Activated T-helper 9 cell treated with anti-CD3 and anti-CD28 coated beads, Interleukin-2, amount 50 U/mL, for 16 hours (primary cell): ENCODE measurements around the gene NT5DC2.
"Not testable (repeated sequence)": the region's sequence is repeated elsewhere in the genome, so short reads cannot be mapped to it uniquely, and the experiment has no call there.

Experiments used
- DNase-seq: peaks from one replicate; pipeline ENCODE4 v3.0.0-alpha.2; 2020; ENCODE audit warnings: low read depth

Gene NT5DC2

DNA sequence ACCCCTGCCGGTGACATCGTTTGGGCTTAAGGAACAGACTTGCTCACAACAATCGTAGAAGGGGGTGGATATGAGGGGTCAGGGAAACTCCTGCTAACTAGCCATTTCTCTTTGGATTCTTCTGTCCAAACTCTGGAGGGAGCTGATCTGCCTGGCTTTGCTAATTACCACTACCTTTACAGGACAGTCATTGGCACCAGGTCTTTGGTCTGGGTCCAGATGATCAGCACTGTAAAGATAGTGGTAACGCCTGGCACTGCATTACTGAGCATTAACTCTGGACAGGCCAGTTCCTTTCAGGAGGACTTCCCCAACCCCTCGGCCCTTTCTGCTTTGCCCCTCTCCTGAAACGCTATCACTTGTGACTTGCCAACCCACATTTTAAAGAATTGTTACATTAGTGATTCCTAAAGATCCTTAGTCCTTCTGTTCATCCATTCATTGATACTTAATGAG lies 3.5 kb upstream of the NT5DC2 start:
- DNase-seq, result no peak

DNA sequence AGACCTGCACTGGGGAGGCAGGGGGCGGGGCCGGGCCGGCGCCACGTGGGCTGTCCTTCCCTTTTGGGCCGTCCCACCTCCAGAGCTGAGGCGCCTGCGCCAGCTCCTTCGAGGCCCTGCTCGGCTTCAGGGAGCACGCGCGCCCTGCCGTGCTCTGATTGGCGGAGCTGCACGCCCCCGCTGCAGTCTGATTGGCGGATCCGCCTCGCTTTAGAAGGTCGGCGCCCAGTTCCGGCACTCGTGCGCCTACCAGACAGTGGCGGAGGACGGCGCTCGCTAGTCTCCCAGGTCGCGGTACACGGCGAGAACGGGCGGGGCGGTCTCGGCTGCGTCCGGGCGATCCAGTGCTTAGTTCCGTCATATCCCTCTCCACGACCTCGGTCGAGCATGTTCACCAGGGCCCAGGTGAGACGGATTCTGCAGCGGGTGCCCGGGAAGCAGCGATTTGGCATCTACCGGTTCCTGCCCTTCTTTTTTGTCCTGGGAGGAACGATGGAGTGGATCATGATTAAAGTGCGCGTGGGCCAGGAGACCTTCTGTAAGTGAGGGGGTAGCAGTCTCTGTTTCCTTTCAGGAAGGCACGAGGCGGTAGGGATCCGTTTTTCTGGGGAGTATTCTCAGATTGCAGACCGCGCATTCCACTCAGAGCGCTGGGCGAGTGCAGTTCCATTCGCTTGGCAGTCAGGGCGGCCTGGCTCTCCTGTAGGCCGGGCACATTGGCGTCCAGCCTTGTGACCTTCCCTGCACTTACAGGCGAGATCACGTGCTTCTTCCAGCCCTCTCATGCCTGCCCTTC lies 2.9 kb upstream of the NT5DC2 start, which contains the start of gene UQCC5:
UQCC5 (plus strand) TSS at position 237 of the 796 bp plus-strand sequence; CDS start at position 388, 151 bp downstream.
- peak; percentile 97 for DNase-seq

DNA sequence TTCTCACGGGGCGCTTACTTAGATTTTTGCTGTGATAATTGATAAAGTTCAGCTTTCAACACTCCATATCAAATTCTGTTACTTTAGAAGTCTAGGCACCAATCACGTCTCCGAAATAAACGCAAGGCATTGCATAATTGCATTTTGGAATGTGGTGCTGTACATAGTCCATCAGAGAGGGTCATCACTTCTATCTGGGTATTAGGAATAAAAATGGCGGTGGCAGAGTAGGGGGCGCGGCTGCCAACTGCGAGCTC lies 2.4 kb upstream of the NT5DC2 start:
- DNase-seq, result no peak

DNA sequence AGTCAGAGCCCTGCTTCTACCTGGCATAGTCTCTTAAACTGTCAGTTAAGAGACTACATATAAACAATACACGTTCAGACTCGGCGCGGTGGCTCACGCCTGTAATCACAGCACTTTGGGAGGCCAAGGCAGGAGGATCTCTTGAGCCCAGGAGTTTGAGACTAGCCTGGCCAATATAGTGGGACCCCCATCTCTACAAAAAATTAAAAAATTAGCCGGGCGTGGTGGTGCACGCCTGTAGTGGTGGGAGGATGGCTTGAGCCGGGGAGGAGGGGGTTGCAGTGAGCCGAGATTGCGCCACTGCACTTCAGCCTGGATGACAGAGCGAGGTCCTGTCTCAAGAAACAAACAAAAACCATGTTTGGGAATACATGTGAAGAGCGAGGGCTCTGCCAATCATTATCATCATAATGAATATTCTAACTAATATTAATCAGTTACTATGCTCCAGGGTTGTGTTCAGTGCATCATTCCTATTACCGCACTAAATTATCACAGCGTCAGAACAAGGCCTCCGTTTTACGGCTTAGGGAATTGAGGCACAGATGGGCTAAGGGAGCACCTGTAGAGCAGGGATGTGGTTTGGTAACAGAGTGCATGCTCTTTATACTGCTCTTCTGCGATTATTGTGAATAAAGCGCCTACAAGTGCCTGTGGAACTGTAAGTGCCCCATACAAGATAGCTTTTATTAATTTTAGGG lies 1.9 kb upstream of the NT5DC2 start:
- no peak for DNase-seq

DNA sequence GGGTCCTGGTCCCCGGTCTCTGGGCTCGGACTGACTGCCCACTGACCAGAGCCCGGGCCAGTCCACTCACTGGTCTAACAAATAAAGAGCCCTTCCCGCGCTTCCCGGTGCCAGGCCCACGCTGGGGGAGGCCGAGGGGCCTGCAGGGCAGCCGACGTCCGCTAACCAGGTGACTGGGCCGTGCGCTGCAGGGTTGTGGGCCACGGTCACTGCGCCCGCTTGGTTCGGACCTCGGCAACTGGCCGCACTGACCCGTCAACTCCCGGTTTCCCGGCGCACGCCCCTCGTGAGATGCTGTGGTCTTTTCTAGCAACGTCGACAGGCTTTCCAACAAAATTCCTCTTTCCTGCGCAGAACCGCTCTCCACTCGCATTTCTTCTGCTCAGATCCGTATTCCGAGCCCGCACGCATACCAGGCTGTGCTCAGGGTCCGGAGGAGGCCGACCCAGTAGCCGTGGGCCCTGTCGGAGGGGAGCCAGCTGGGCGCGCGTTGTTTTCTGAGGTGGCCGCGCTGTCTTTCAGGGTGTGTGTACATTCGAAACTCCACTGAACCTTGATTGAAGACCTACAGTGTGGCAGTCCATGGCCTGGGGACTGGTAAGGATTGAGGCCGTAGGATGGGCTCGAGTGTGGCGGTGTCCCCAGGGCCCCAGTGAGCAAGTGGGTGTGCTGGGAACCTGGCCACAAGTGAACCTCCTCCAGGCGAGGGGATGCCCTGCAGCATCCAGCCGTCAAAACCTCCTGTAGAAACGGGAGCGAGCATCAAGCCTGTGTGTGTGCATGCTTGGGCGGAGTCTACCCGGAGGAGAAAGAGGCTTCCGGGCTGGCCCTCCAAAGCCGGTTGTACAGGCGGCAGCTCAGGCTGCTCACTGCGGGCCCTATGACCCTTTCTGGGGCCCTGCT lies 875 bp upstream of the NT5DC2 start:
- no peak for DNase-seq

DNA sequence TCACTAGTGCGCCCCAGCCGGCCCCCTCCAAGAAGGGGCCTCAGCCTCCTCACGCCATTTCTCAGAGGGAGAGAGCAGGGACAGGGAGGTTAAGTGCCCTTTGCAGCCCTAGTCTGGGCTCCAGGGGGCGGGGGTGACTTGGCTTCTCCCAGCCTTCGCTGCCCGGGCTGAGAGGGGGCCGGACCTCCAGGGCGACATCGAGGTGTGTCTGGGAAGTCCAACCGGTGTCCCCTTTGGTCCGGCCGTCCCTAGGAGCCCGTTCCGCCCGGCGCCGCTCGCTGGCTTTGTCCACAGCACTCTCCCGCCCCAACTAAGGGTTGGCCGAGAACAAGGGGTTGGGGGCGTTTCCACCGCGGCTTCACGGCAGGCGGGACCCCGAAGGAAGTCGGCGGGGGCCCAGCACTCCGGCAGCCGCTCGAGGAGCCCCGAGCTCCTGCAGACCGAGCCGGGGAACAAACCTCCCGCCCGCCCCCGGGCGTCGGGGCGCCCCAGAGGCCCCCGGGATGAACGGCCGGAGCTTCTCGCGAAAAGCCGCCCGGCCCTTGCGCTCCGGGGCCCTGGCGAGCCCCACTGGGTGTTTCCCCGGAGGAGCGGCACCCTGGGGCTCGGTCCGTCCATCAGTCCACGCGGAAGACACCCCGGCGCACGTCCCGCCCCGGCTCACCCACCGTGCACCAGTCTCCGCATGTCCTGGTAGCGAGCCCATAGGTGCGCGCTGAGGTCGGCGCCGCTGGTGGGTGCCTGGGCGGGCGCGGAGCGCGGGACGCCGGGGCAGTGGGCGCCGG lies 627 bp downstream of the NT5DC2 start:
- DNase-seq, result no peak

DNA sequence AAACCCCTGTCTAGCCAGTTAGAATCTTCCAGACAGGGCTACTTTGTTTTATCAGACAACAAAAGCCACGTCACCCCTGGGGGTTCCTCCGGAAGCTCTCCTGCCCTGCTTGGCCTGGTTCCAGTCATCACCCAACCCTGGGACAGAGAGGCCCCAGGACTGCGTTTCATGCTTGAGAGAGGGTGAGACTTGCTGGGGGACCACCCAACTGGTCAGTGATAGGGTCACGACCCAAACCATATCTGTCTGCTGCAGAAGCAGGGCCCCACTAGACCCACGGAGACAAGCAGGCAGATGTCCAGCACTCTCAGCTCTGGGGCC lies 1.2 kb downstream of the NT5DC2 start:
- peak; percentile 25 for DNase-seq

DNA sequence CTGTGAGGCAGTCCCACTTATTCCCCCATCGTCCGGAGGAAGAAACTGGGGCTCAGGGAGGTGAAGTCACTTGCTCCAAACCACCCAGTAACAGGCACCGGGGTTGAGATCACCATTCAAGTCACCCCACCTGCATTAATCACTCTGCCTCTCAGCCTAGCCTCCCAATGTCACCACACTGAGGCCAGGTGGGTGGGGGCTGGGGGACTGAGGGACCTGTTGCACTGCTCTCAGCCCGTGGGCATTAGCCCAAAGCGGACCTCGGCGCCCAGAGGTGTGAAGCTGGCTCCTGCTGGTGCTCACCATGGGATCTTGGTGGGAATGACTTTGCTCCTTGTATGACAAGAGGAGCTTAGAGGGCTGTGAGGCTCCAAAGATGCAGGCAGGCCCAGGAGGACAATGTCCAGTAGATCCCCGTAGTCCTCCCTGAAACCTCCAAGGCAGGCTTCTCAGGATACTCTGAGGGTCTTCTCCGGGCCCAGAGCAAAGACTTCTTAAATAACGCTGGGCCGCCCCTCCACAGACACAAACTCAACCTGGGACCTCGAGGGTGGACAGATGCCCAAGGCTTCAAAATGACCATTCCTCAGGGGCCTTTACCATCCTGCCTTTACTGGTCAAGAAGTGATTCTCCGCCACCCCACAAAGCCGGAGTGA lies 1.7 kb downstream of the NT5DC2 start:
- DNase-seq, result no peak

DNA sequence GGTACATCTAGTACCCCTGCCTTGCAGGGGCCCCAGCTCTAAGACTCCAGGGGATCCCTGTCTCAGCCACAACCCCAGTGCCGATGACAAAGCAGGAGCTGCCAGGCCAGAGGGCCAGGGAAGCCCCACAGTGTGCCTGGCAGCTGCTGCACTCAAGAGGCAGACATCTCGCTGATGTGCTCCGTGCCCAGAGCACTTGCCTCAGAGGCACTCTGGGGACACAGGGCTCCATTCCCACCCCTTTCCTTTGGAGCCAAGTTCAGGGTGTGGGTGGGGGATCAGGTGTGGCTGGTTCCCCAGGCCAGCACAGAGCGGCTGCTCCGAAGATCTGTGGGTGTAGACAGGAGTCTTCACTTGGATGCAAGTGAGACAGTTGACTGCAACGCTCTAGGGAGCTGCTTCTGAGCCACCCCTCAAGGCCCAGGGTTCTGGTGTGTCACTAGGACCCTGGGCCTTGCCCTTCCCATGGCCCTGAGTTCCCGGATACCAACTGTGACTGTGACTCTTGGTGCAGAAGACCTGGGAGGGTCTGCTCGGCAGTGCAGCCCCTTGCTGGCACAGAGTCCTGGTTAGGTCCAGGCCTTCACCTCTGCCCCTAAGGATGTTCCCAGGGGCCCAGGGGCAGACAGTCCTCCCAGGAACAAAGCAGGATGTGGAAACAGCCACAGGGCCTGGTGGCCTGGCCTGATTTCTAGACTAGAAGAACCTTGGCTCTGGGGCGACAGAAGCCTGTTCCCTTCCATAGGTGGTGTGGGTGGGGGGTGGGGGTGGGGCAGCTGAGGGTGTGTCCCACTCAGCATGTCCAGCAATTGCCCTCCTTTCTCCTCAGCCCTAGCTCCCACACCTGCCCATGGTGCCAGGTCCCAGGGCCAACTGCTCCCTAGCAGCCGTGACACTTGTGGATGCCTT lies 2.5 kb downstream of the NT5DC2 start:
- DNase-seq, result no peak

DNA sequence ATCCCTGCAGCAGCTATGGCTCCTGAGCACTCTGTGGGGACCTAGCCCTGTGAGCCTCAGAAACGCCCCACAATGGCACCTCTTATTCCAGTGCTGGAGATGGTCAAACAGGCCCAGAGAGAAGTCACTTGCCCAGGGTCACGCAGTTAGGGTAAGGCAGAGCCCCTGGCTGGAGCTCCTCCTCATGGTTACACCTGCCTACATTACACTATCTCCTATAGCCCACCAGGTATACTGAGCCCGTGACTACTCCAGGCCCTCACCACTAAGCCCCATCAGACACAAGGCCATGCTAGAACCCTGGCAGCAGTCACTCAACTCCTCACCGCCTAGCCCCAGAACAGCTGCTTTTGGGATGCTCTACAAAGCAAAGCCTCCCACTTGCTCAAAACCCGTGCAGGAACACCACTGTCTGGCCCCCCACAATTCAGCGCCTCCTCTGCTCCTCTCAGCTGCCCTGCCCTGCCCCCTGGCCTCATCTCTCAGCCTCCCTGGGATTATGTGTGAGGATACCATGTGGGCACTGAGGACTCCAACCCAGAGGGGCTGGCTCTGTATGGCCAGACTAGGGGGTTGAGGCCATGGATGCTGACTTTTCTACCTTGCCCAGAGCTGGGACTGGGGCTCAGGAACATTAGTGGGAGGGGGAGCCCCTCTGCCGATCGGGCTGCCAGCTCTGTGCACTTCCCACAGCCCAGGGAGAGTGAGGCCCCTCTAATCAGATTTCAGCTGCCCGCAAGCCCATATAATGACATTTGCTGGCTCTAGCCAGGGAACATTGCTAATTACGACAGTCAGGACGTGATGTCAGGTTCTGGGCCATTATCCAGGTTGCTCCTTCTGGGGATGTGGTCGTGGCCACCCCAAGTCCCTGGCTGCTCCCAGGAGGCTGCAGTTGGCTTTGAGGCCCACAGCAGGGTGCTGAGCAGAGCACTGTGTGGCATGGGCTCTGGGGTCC lies 4.0 kb downstream of the NT5DC2 start:
- no peak for DNase-seq

DNA sequence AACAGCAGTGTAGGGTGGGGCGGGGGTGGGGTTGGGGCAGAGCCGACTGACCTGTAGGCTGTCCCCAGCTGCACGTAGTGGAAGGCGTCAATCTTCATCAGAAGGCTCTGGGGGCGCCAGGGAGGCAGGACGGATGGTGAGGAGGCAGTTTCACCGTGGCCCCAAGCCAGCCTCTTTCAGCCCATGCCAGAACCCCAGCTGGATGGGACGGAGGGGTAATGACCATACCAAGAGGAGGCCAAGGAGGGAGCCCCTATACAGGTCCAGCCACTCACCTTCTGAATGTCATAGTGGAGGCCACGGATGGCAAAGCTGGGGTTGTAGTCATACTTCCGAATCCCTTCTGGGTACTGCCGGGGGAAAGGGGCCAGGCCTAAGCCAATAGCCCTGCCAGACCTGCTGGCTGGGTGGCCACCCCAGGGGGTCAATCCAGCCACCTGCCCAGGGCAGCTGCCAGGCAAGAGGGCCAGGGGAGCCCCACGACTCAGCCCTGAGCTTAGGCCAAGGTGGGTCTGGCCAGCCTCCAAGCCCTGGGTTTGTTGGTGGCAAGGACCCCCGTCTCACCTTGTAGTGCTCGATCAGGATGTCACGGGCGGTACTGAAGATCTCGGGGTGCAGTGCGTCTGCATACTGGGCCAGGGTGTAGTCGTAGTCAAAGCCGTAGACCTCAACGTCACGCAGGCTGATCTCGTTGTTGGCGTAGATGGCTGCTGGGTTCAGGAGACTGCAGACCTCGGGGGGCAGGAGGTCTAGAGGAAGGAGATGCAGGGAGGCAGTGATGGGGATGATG lies 4.9 kb downstream of the NT5DC2 start:
- DNase-seq, result no peak

DNA sequence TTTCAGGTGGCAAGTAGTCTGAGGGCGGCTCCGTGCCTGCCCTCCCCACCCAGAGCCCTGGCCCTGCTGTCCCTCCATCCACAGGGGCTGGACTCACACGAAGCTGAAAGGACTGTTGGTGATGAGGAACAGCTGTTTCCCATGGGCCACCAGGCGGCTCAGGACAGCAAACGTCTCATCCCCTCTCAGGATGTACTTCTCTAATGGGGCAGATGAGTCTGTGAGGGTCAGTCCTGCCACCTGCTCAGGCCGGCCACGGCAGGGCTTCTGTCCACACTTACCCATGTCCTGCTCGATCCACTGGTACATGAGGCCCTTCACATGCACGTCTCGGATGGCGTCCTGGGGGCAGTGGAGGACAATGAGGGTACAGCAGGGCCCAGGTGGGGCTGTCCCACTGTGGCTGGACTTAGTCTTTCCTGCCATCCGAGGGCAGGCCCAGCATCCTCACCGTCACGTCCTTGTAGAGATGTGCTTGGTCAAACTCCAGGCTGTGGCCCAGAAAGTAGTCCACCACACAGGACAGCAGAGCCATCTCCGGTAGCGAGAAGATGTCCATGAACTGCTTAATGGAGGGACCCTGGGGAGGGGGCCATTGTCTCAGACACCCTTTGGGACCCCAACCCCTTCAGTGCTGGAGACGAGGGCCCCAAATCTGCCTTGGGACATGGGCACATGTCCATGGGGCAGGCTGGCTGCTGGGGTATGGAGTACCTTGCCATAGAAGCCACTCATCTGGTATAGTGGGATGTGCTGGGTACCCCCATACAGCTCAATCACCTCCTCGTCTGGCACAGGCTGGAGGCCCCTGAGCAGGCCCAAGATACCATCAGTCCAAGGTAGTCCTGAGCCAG lies 5.7 kb downstream of the NT5DC2 start:
- DNase-seq, result no peak

DNA sequence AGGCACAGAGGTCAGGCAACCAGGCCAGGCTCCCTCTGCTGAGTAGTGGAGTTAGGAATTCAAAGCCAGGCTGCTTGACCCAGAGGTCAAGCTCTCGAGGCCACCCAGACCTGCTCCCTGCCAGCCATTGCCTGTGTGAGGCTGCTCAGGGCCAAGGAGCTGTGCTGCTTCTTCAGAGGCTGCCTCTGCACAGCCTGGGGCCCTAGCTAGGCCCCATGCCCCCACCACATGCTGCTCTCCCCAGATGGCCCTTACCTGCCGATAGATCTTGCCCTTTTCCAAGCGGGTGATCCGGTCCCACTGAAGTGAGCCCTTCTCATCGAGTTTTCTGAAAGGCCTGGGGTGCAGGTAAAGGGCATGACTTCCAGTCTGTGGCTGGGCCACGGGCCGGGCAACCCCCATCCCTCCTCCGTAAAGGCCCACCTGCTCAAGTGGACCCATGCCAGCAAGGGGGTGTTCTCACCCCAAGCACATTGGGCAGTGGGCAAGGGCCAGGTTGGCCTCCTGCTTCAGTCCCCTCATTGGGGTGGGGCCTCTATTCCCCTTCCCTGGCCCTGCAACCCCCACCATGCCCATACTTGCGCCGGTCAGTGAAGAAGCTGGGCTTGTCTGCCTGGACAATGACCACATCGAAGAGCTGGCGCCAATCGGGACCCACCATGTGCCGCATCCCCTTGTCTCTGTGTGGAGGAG lies 6.5 kb downstream of the NT5DC2 start:
- DNase-seq, result no peak

DNA sequence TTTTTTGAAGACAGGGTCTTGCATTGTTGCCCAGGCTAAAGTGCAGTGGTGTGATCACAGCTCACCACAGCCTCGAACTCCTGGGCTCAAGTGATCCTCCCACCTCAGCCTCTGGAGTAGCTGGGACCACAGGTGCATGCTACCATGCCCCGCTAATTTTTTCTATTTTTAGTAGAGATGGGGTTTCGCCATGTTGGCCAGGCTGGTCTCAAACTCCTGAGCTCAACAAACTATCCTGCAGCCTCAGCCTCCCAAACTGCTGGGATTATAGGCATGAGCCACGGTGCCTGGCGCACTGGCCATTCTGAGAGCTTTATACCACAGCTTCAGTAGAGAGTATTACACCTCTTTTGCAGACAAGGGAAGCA lies 7.0 kb downstream of the NT5DC2 start:
- not testable (repeated sequence) for DNase-seq

DNA sequence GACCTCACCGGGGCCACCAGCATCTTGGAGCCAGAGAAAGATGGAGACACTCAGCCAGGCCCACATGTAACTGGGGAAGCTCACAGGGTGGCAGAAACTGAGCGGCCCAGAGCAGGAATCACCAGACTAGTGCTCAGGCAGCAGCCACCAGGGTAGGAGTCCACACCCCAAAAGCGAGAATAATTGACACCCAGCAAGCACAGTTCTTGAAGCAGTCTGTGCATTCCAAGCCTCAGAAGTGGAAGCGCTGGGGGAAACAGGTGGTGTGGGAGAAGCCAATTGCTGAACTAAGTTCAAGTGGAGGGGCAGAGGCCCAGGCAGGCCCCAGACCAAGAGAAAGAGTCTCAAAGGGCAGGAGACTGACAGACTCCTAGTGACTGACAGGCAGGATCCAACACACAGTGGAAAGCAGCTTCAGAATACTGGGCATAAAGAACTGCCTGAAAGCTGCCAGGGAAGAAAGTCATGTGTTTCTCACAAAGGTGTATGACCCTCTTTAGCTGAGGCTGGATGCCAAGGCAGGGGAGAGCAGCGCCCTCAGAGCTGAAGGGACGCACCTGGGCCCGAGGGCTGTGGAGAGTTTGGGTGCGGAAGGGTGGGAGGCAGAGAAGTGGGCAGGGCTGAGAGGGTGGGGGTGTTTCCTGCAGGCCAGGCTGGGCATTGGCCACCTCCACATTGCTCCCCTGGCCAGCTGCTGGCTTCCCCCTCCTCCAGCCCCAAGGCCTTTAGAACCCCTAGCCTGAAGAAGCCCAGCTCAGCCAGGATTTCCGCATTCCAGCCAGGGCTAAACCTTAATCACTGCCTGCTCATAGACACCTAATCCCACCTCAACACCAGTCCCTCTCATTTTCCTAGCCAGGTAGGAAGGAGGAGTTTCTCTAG lies 7.7 kb downstream of the NT5DC2 start:
- DNase-seq, result no peak
